GM23338 (cell line): ENCODE data around the gene RAD51B. TPM values are rescaled to one million over a fixed set of nuclear protein-coding genes. Genes with fewer than 3 reads are reported as not detected.

Experiments used
- ATAC-seq: fragments of 200-7000 bp; cut with Tn5 transposase; 3 replicates; pipeline ENCODE4 v1.9.1; 2020
- DNase-seq: peaks from one replicate; pipeline ENCODE4 v3.0.0-alpha.2; 2015; ENCODE audit warnings: low spot score
- H2AFZ ChIP-seq: fragments of 200-600 bp; sonication (generic); 2 replicates; pipeline ENCODE4 v1.8.0; 2016; ENCODE audit warnings: antibody characterized with exemption, mild to moderate bottlenecking, moderate library complexity
- H3F3A ChIP-seq: fragments of 200-600 bp; sonication (generic); replicated peaks from 2 replicates; pipeline ENCODE4 v1.8.0; 2017; ENCODE audit warnings: antibody characterized with exemption, mixed run types, low read depth
- H3K27ac ChIP-seq: fragments of 200-600 bp; sonication (generic); 2 replicates; pipeline ENCODE4 v1.6.1; 2016; ENCODE audit warnings: low read depth
- H3K27me3 ChIP-seq: fragments of 200-600 bp; sonication (generic); 2 replicates; pipeline ENCODE4 v1.8.0; 2016; ENCODE audit warnings: mild to moderate bottlenecking, mixed run types, moderate library complexity; ENCODE audit not compliant: insufficient read depth
- H3K36me3 ChIP-seq: fragments of 200-600 bp; sonication (generic); 2 replicates; pipeline ENCODE4 v1.8.0; 2016; ENCODE audit warnings: mild to moderate bottlenecking; ENCODE audit not compliant: insufficient read depth
- H3K4me1 ChIP-seq: fragments of 200-600 bp; sonication (generic); 2 replicates; pipeline ENCODE4 v1.8.0; 2016; ENCODE audit warnings: mild to moderate bottlenecking, moderate library complexity; ENCODE audit not compliant: insufficient read depth
- H3K4me2 ChIP-seq: fragments of 200-600 bp; sonication (generic); 2 replicates; pipeline ENCODE4 v1.7.1; 2017; ENCODE audit warnings: mixed run types
- H3K4me3 ChIP-seq: fragments of 200-600 bp; sonication (generic); 2 replicates; pipeline ENCODE4 v1.6.1; 2016; ENCODE audit warnings: mixed run types
- H3K79me2 ChIP-seq: fragments of 200-600 bp; sonication (generic); replicated peaks from 2 replicates; pipeline ENCODE4 v1.8.0; 2017; ENCODE audit warnings: mild to moderate bottlenecking; ENCODE audit not compliant: insufficient read depth
- H3K9me2 ChIP-seq: fragments of 200-600 bp; sonication (generic); 2 replicates; pipeline ENCODE4 v1.8.0; 2017; ENCODE audit not compliant: insufficient read depth
- H4K20me1 ChIP-seq: fragments of 200-600 bp; sonication (generic); replicated peaks from 2 replicates; pipeline ENCODE4 v1.8.0; 2017; ENCODE audit warnings: mild to moderate bottlenecking; ENCODE audit not compliant: insufficient read depth
- H3K27ac Mint-ChIP-seq: 2 replicates; pipeline ENCODE4 v1.8.0; 2020; ENCODE audit warnings: inconsistent platforms, mild to moderate bottlenecking, moderate library complexity, mixed read lengths
- H3K27me3 Mint-ChIP-seq: 3 replicates; pipeline ENCODE4 v1.8.0; 2022; ENCODE audit warnings: low read depth, mild to moderate bottlenecking, moderate library complexity, mixed read lengths, inconsistent platforms; ENCODE audit not compliant: insufficient read depth, poor library complexity
- H3K36me3 Mint-ChIP-seq: 3 replicates; pipeline ENCODE4 v1.8.0; 2021; ENCODE audit warnings: low read depth, mild to moderate bottlenecking, inconsistent platforms, moderate library complexity, mixed read lengths
- H3K4me1 Mint-ChIP-seq: 3 replicates; pipeline ENCODE4 v1.8.0; 2020; ENCODE audit warnings: mild to moderate bottlenecking, inconsistent platforms, mixed read lengths
- H3K4me3 Mint-ChIP-seq: 3 replicates; pipeline ENCODE4 v1.8.0; 2021; ENCODE audit warnings: moderate library complexity, mild to moderate bottlenecking, inconsistent platforms, mixed read lengths
- H3K9me3 Mint-ChIP-seq: 3 replicates; pipeline ENCODE4 v1.8.0; 2020; ENCODE audit warnings: moderate library complexity, mild to moderate bottlenecking, inconsistent platforms, mixed read lengths
- CREB1 ChIP-seq: fragments of 250-450 bp; sonication (Bioruptor Pico); IDR thresholded peaks from 2 replicates; pipeline ENCODE4 v1.5.0; 2020; ENCODE audit warnings: low read depth, mild to moderate bottlenecking, moderate library complexity
- EZH2 ChIP-seq: fragments of 200-600 bp; sonication (generic); IDR thresholded peaks from one replicate; pipeline ENCODE4 v1.8.0; 2017; ENCODE audit warnings: antibody characterized with exemption, mild to moderate bottlenecking, low read depth; ENCODE audit not compliant: unreplicated experiment
- EZH2phosphoT487 ChIP-seq: fragments of 200-600 bp; sonication (generic); IDR thresholded peaks from one replicate; pipeline ENCODE4 v1.8.1; 2018; ENCODE audit warnings: antibody characterized with exemption; ENCODE audit not compliant: unreplicated experiment
- JUNB ChIP-seq: IDR thresholded peaks from one replicate; pipeline ENCODE4 v1.6.1; 2016; ENCODE audit warnings: antibody characterized with exemption; ENCODE audit not compliant: unreplicated experiment
- NANOG ChIP-seq: IDR thresholded peaks from 2 replicates; pipeline ENCODE4 v1.6.1; 2016; ENCODE audit warnings: antibody characterized with exemption, borderline replicate concordance
- POLR2AphosphoS5 ChIP-seq: IDR thresholded peaks from 2 replicates; pipeline ENCODE4 v1.6.1; 2016; ENCODE audit warnings: antibody characterized with exemption, low read depth
- STAT1 ChIP-seq: IDR thresholded peaks from one replicate; pipeline ENCODE4 v1.6.1; 2016; ENCODE audit warnings: antibody characterized with exemption; ENCODE audit not compliant: unreplicated experiment
- ZNF114 ChIP-seq: fragments of 250-450 bp; sonication (Bioruptor Pico); IDR thresholded peaks from 2 replicates; pipeline ENCODE4 v1.5.0; 2020; ENCODE audit warnings: mild to moderate bottlenecking, moderate library complexity
- ZNF331 ChIP-seq: fragments of 250-450 bp; sonication (Bioruptor Pico); IDR thresholded peaks from 2 replicates; pipeline ENCODE4 v1.5.0; 2020; ENCODE audit warnings: low read depth, mild to moderate bottlenecking, moderate library complexity
- polyA plus RNA-seq: library from polyadenylated mRNA; unstranded; fragments of >200 nt; fragmentation: Nextera tagmentation; extraction: Ambion mirVana; gene quantifications from 2 replicates; pipeline ENCODE4 v1.2.1, GENCODE V29; 2016
- total RNA-seq: library from RNA; depleted of rRNA; stranded (reverse); fragments of >200 nt; shearing (Covaris generic); gene quantifications from 2 replicates; pipeline ENCODE4 v1.2.3, GENCODE V29; 2014
- TF ChIP-seq, protein P1 (sequence below): fragments of 250-450 bp; sonication (Bioruptor Pico); IDR thresholded peaks from 2 replicates; pipeline ENCODE4 v1.5.0; 2020; ENCODE audit warnings: mild to moderate bottlenecking, moderate library complexity

RAD51B gene
- total and polyA plus RNA-seq, 2 experiments from 2014 or later: 15.7 to 29.1 TPM

DNA sequence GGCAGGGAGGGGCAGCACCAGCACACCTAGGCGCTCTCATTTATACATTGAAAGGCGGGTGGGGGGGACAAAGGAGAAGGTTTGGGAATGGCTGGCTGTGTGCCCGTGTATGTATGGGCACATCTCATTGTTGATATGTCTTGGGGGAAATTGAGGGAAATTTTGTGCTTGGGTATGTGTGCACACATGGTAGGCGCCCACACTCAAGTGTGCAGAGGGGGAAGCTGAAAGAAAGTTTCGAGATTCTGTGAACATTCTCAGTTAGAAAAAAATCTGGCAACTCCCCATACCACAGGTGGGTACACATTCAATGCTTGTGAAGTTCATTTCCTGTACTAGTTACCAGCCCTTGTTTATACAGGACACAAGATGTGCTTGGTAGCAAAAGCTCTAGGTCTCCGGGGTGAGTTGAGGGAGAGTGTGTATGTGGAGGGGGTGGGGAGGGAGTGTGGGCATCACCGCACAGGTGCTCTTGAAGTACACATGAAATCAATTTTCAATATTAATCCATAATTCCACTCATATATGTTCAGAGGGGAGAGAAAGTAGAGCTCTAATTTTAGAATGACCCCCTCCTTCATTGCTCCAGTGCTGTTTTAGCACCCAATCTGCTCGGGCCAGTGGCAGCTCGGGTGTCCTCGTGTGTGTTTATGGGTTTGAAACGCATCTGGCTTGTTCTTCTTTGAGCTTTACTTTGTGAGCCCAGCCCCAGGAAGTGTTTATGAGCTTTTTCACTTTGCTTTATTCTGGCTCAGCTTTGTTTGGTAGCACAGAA, 687.3 kb downstream of the RAD51B start (continued):
- TF ChIP-seq, protein P1, sequence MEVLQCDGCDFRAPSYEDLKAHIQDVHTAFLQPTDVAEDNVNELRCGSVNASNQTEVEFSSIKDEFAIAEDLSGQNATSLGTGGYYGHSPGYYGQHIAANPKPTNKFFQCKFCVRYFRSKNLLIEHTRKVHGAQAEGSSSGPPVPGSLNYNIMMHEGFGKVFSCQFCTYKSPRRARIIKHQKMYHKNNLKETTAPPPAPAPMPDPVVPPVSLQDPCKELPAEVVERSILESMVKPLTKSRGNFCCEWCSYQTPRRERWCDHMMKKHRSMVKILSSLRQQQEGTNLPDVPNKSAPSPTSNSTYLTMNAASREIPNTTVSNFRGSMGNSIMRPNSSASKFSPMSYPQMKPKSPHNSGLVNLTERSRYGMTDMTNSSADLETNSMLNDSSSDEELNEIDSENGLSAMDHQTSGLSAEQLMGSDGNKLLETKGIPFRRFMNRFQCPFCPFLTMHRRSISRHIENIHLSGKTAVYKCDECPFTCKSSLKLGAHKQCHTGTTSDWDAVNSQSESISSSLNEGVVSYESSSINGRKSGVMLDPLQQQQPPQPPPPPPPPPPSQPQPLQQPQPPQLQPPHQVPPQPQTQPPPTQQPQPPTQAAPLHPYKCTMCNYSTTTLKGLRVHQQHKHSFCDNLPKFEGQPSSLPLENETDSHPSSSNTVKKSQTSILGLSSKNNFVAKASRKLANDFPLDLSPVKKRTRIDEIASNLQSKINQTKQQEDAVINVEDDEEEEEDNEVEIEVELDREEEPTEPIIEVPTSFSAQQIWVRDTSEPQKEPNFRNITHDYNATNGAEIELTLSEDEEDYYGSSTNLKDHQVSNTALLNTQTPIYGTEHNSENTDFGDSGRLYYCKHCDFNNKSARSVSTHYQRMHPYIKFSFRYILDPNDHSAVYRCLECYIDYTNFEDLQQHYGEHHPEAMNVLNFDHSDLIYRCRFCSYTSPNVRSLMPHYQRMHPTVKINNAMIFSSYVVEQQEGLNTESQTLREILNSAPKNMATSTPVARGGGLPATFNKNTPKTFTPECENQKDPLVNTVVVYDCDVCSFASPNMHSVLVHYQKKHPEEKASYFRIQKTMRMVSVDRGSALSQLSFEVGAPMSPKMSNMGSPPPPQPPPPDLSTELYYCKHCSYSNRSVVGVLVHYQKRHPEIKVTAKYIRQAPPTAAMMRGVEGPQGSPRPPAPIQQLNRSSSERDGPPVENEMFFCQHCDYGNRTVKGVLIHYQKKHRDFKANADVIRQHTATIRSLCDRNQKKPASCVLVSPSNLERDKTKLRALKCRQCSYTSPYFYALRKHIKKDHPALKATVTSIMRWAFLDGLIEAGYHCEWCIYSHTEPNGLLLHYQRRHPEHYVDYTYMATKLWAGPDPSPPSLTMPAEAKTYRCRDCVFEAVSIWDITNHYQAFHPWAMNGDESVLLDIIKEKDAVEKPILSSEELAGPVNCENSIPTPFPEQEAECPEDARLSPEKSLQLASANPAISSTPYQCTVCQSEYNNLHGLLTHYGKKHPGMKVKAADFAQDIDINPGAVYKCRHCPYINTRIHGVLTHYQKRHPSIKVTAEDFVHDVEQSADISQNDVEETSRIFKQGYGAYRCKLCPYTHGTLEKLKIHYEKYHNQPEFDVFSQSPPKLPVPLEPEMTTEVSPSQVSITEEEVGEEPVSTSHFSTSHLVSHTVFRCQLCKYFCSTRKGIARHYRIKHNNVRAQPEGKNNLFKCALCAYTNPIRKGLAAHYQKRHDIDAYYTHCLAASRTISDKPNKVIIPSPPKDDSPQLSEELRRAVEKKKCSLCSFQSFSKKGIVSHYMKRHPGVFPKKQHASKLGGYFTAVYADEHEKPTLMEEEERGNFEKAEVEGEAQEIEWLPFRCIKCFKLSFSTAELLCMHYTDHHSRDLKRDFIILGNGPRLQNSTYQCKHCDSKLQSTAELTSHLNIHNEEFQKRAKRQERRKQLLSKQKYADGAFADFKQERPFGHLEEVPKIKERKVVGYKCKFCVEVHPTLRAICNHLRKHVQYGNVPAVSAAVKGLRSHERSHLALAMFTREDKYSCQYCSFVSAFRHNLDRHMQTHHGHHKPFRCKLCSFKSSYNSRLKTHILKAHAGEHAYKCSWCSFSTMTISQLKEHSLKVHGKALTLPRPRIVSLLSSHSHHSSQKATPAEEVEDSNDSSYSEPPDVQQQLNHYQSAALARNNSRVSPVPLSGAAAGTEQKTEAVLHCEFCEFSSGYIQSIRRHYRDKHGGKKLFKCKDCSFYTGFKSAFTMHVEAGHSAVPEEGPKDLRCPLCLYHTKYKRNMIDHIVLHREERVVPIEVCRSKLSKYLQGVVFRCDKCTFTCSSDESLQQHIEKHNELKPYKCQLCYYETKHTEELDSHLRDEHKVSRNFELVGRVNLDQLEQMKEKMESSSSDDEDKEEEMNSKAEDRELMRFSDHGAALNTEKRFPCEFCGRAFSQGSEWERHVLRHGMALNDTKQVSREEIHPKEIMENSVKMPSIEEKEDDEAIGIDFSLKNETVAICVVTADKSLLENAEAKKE (CRISPR knock-in tag): no peak
- TF ChIP-seq ZNF114: no peak
- no peak for TF ChIP-seq EZH2
- TF ChIP-seq JUNB: no peak
- no peak for TF ChIP-seq CREB1
- TF ChIP-seq POLR2AphosphoS5: no peak
- TF ChIP-seq ZNF331 (CRISPR knock-in tag): no peak
- TF ChIP-seq NANOG: no peak
- no peak for TF ChIP-seq EZH2phosphoT487

DNA sequence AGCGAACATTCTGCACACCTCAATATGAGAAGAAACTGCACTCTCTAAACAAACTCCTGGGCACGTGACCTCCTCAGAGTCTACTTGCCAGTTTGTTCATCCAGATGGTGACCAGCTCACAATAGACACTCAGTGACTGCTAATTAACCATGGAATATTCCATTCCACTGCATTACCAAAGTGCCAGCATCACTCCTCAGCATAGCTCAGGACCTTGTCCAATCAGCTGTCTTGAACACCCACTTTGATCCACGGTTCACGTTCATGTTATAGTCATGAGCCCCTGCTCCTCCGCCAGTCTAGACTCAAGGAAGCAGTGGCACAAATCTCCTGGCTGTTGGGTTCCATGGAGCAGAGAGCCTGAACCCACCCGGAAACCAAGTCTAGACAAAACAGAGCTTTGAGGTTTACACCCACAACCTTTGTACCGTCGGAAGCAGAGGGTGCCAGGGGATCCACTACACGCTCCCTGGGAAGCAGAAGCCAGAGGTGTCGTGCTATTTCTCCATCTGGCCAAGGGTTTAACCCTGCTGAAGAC, 688.0 kb downstream of the RAD51B start:
- no peaks in the 10 kb centered on the region for H3K79me2 ChIP-seq
- no peaks in the 10 kb centered on the region for H3F3A ChIP-seq
- H3K4me3 Mint-ChIP-seq: no peak overlapping the region
- H3K9me2 ChIP-seq: peaks cover 7% of the 10 kb centered on the region; the same call in 1 of the 2 replicates
- peaks cover 31% of the 10 kb centered on the region for H3K4me1 Mint-ChIP-seq
- no peak overlapping the region for H3K4me2 ChIP-seq
- DNase-seq (no peak), ATAC-seq (no peak)
- no peak overlapping the region for H2AFZ ChIP-seq
- peaks cover 19% of the 10 kb centered on the region for H3K4me1 ChIP-seq
- H3K27me3 Mint-ChIP-seq: peaks cover 4% of the 10 kb centered on the region
- H3K9me3 Mint-ChIP-seq: no peaks in the 10 kb centered on the region
- no peaks in the 10 kb centered on the region for H3K27me3 ChIP-seq
- no peaks in the 10 kb centered on the region for H3K36me3 ChIP-seq
- no peaks in the 10 kb centered on the region for H4K20me1 ChIP-seq
- no peaks in the 10 kb centered on the region for H3K36me3 Mint-ChIP-seq
- H3K4me3 ChIP-seq: no peak overlapping the region
- H3K27ac Mint-ChIP-seq: no peak overlapping the region
- H3K27ac ChIP-seq: no peak overlapping the region
- TF ChIP-seq, protein P1 (CRISPR knock-in tag): no peak
- no peak for TF ChIP-seq ZNF331 (CRISPR knock-in tag)
- TF ChIP-seq EZH2phosphoT487: no peak
- no peak for TF ChIP-seq STAT1
